HG02938 (cell line): ENCODE data around the gene EXOC6.
"Not testable (repeated sequence)": the region's sequence is repeated elsewhere in the genome, so short reads cannot be mapped to it uniquely, and the experiment has no call there.

Source experiments
- ATAC-seq: cut with Tn5 transposase; IDR thresholded peaks from one replicate; pipeline ENCODE4 v1.9.1; 2021; ENCODE audit warnings: mild to moderate bottlenecking, moderate library complexity; ENCODE audit not compliant: unreplicated experiment

EXOC6 gene

GRCh38 chr10:92931597-92931996 is 83.3 kb downstream of the EXOC6 start:
- ATAC-seq: no peak

GRCh38 chr10:92937876-92938275 is 89.6 kb downstream of the EXOC6 start:
- ATAC-seq: no peak

DNA sequence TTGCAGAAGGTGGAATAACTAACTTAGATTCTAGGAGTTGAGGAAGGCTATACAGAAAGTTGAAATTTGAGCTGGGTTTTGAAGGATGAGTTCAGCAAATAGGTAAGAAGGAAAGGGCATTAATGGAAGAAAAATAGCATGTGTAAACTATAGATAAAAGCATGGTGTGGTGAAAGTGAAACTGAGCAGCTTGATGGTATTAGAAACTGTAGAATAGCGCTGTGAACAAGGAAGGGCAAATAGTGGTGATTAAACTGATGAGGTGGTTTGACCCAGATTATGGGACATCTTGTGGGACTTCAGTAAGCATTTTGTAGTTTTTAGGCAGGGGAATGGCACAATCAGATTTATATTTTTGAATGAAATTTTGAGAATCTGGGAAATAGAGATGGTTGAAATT is 90.5 kb downstream of the EXOC6 start:
- ATAC-seq: no peak

DNA sequence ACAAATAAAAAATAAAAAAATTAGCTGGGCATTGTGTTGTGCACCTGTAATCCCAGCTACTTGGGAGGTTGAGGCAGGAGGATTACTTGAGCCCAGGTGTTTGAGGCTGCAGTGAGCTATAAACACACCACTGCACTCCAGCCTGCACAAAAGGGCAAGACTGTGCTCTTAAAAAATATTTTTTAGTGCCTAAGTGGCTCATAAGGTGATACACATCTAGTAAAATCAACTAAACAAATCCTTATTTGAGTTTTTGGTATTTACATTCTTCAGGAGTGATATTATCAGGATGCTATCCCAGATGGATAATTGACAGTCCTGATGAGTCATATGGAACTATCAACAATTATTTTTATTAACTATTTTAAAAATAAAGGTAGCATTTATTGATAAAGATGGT is 93.9 kb downstream of the EXOC6 start:
- no peak for ATAC-seq

GRCh38 chr10:92946491-92946890 is 98.2 kb downstream of the EXOC6 start:
- no peak for ATAC-seq

DNA sequence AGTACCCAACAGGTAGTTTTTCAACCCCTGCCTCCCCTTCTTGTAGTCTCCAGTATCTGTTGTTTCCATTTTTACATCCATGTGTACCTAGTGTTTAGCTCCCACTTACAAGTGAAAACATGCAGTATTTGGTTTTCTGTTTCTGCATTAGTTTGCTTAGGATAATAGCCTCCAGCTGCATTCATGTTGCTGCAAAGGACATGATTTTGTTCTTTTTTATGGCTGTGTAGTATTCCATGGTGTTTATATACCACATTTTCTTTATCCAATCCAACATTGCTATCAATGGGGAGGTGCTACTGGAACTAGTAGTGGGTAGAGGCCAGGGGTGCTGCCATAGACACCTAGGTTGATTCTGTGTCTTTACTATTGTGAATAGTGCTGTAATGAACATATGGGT is 104.3 kb downstream of the EXOC6 start:
- not testable (repeated sequence) for ATAC-seq

- no peak for ATAC-seq
These were observed 109.1 kb downstream of the EXOC6 start for GRCh38 chr10:92957223-92958010.

DNA sequence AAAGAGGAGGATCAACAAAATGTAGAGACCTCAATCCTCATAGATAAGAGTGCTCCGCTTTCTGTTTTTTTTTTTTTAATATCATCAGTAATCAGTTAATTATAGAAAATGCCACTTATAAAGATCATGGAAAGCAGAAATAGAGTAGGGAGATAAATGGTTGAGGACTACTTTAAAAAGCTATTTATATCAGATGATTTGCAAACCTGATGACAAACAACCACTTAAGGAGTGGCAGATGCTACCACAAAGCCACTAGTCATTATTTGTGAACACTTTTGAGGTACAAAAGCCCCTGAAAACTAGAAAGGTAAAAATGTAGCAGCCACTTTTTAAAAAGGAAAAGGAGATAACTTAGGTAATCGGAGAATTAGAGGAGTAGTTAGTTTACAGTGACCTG is 113.3 kb downstream of the EXOC6 start:
- no peak for ATAC-seq

- ATAC-seq: no peak
These were observed 117.0 kb downstream of the EXOC6 start for GRCh38 chr10:92965314-92965713.

DNA sequence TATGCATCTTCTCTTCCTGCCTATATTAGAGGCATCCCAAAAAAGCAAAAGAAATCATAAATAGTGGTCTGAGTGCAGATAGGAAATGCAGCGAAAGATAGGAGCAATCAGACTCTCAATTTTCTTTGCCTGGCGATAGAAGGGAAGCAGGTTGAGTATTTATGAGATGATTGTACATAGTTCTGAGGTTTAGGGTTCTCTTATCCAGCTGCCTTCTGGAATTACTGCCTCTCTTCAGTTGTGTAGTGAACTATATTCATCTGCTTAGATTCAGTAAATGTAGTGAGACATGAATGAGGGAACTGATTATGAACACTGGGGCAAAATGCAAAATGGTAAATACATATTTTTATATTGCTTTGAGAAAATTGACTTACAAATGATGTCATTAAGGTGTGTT is 119.3 kb downstream of the EXOC6 start:
- no peak for ATAC-seq

DNA sequence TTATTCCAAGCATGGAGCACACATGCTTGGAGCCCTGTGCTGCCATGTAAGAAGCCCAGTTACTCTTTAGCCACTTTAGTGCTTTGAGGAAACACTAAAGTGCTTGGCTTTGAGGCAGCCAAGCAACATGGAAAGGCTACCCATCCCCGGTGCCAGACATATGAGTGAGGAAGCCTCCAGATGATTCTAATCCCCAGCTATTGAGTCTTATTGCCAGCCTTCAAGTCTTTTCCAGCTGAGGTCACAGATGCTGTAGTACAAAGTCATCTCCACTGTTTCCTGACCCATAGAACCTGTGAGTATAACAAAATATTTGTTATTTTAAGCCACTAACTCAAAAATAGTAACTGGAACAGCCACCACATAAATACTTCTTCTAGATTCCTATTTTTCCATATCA is 120.8 kb downstream of the EXOC6 start:
- no peak for ATAC-seq

- no peak for ATAC-seq
These were observed 122.2 kb downstream of the EXOC6 start for GRCh38 chr10:92970301-92971070.

- no peak for ATAC-seq
These were observed 123.9 kb downstream of the EXOC6 start for GRCh38 chr10:92972066-92972870.

DNA sequence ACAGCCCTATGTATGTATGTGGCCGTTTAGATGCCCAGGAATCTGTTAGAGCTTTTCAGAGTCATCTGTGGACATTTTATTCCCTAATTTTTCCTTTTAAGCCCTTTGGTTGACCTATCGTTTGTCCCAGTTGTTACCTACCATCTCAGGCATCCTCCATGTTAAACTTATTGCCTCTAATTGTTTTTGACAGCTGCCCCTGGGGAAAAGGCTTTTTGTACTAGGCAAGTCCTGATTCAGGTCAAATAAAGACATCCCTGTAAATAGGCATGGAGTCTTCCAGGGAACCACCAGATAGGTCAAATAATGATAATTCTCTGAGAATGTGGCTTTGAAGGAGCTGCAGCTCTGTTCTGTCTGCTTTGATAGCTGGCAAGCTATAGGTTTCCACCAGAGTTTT is 124.6 kb downstream of the EXOC6 start:
- no peak for ATAC-seq

GRCh38 chr10:92976278-92976677 is 128.0 kb downstream of the EXOC6 start:
- not testable (repeated sequence) for ATAC-seq

GRCh38 chr10:92989250-92989649 is 140.9 kb downstream of the EXOC6 start:
- ATAC-seq: no peak

GRCh38 chr10:92990615-92991014 is 142.3 kb downstream of the EXOC6 start:
- ATAC-seq: peak; percentile 76

DNA sequence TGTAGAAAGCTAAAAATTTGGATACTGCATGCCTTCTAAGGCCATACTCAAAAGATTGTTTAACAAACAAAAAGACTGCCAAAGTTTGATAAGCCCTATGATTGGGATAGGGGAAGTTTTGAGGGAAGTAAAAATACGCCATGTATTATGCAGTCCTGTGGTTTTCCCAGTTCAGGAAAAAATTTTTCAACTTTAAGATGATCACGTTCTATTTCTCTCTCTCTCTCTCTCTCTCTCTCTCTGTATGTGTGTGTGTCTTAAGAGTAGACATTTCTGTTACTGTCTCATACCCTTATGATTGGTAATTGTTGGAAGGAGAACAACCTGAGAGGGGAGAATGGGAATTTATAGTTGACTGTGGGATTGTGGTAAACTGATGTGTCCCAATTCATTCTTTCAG is 143.2 kb downstream of the EXOC6 start:
- no peak for ATAC-seq

GRCh38 chr10:92993699-92994272 is 145.5 kb downstream of the EXOC6 start:
- no peak for ATAC-seq

GRCh38 chr10:92995509-92995908 is 147.2 kb downstream of the EXOC6 start:
- ATAC-seq: no peak

DNA sequence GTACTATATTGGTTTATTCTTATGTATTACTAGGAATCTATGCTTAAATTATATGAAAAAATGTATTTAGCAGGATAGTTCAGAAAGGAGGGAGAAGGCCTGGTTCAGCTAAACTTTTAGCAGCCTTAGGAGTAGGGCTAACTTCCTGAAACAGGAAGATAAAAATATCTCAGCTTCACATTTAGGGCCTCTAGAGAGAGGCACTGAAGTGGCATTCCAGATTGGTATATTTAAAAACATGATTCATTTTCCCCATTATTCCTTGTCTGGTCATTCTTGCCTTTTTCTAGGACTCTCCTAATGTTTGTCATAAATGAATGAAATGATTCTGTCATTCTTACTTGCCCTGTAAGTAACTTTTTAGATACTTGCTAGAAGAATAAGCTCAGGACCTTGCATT is 149.3 kb downstream of the EXOC6 start:
- ATAC-seq: no peak
